SJCRH30 (cell line): ENCODE data around the gene ESYT3. TPM values are rescaled to one million over a fixed set of nuclear protein-coding genes. Genes with fewer than 3 reads are reported as not detected.

ENCODE experiments used
- DNase-seq, 2 experiments: peaks; one replicate each; pipeline ENCODE4 v3.0.0-alpha.2; 2015 to 2020
- H3K27ac ChIP-seq: fragments of 250-450 bp; sonication (Bioruptor Pico); 2 replicates; pipeline ENCODE4 v1.5.1; 2020; ENCODE audit warnings: mild to moderate bottlenecking, moderate library complexity
- H3K27me3 ChIP-seq: fragments of 250-450 bp; sonication (Bioruptor Pico); 2 replicates; pipeline ENCODE4 v1.5.1; 2020; ENCODE audit warnings: mild to moderate bottlenecking, moderate library complexity
- H3K36me3 ChIP-seq: fragments of 250-450 bp; sonication (Bioruptor Pico); 2 replicates; pipeline ENCODE4 v1.5.1; 2020; ENCODE audit warnings: mild to moderate bottlenecking, moderate library complexity
- H3K4me1 ChIP-seq: fragments of 250-450 bp; sonication (Bioruptor Pico); 2 replicates; pipeline ENCODE4 v1.5.1; 2020; ENCODE audit warnings: mild to moderate bottlenecking, moderate library complexity
- H3K4me3 ChIP-seq: fragments of 250-450 bp; sonication (Bioruptor Pico); 2 replicates; pipeline ENCODE4 v1.5.1; 2020; ENCODE audit warnings: mild to moderate bottlenecking, moderate library complexity
- H3K9me3 ChIP-seq: fragments of 250-450 bp; sonication (Bioruptor Pico); replicated peaks from 2 replicates; pipeline ENCODE4 v1.5.1; 2020; ENCODE audit warnings: mild to moderate bottlenecking, moderate library complexity
- total RNA-seq: library from RNA; depleted of rRNA; stranded (reverse); fragments of >200 nt; shearing (Covaris generic); gene quantifications from 2 replicates; pipeline ENCODE4 v1.2.3, GENCODE V29; 2014

The ESYT3 gene
- total RNA-seq, 1 experiment from 2014 or later = 0.69 TPM

DNA sequence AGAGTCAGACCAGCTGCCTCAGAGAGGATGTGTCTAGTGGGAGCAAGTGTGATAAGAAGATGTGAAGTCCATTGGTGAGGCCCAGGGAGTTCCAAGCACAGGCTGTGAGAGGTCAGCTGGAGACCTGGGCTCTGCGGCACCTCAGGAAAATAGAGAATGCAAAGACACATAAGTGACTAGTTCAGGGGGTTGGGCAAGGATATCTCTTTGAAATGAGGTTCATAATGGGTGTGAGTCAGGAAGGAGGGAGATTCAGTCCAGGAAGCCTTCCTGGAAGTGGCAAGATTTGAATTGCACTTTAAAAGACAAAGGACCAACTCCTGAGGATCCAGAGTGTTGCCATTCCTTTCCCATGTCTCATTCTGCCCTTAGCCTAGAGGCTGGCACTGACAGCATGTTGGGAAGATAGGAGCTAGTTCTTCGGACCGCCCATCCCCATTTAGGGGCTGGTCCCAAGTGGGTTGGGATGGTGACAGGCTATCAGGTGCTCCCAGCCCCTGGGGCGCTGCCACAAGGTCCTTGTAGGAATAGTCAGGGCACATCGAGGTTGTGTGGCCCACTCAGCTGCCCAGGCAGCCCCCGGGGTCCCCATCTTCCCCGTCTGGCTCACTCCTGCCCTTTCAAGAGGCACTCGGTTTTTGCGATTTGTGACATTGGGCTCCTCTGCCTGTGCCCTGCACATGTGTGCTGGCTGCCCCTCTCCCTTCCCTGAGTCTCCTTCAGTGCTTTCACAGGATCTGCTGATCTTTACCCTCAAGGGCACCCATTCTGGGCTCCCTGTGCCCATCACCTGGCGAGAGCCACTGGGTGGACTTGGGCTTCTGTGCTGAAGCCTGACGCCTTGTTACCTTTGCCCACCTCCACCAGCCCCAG is 23.7 kb downstream of the ESYT3 start:
- Histone ChIP-seq H3K27me3 (no peaks in the 10 kb centered on the region), H3K27ac (no peak overlapping the region), H3K9me3 (no peaks in the 10 kb centered on the region), H3K4me3 (no peak overlapping the region), H3K4me1 (peaks cover 28% of the 10 kb centered on the region), H3K36me3 (no peaks in the 10 kb centered on the region)
- DNase-seq = no peak

GRCh38 chr3:138458774-138459499 is 24.5 kb downstream of the ESYT3 start:
- DNase-seq = no peak
- peaks cover 35% of the 10 kb centered on the region for H3K4me1 ChIP-seq
- no peaks in the 10 kb centered on the region for H3K36me3 ChIP-seq
- H3K27ac ChIP-seq = peak overlapping the region; percentile 56
- H3K9me3 ChIP-seq = no peaks in the 10 kb centered on the region
- no peaks in the 10 kb centered on the region for H3K27me3 ChIP-seq
- H3K4me3 ChIP-seq = no peak overlapping the region

DNA sequence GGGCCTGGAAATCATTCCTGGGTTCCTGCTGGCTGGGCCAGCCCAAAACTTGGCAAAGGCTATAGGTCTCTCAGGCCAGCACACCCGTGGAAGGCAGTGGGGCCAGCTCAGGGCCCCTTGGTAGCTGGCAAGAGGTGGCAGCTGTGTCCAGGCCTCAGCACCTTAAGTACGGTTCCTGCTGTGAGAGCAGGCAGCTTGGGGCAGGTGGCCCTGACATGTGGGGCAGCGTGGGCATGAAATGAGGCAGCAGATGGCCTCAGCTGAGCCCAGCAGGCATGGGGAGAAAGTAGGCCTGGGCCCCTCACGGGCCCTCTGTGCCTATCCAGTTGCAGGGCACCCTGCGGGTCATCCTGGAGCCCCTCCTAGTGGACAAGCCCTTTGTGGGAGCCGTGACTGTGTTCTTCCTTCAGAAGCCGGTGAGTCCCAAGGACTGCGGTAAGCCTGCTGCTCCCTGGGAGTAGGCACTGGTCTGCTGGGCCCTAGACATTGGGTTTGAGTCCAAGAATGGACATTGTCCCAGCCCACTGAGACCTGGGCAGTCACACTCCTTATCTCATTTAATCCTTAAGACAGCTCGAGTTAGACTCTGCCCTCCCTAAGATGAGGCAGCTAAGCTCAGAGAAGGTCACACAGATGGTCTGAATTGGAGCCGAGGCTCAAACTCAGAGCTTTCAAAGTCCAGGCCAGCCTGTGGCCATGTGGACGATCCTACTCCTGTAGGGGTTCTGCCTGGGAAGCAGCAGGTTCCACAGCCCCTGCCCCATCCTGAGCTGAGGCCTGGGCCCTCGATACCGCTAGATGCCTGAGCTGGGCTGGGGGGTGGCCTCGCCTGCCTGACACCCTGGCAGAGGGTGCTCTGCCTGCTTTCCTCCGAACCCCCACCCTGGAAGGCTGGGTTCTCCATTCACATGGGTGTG is 25.5 kb downstream of the ESYT3 start:
- H3K9me3 ChIP-seq = no peaks in the 10 kb centered on the region
- no peaks in the 10 kb centered on the region for H3K36me3 ChIP-seq
- peaks cover 44% of the 10 kb centered on the region for H3K4me1 ChIP-seq
- H3K4me3 ChIP-seq = no peak overlapping the region
- peak; percentile 76 to 82 for DNase-seq
- H3K27ac ChIP-seq = peak overlapping the region; percentile 56
- H3K27me3 ChIP-seq = no peaks in the 10 kb centered on the region

DNA sequence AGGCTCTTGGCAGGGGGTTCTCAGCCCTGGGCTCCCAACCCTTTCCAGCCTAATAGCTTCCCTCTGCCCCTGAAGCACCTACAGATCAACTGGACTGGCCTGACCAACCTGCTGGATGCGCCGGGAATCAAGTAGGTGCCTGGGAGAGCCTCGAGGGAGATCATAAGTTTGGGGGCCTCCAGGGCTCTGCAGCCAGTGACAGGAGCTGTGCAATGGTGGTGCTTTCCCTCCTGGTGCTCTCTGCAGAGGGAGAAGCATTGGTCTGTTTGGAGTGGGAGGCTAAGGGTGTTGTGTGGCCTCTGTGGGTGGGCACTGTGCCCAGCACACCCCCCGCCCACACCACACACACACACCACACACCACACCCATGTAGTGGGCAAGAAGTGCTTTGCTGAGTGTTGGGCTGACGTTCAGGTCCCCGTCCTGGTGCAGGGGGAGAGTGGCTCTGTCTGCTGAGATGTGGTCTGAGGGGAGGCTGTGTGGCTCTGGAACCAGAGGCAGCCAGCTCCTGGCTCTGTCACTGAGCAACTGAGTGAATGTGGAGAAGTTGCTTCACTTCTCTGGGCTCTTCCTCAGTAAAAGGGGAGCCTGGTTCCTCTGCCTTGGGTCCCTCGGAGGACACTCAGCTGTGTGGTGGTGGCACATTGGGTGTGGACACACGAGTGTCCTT is 26.3 kb downstream of the ESYT3 start:
- Histone ChIP-seq H3K9me3 (no peaks in the 10 kb centered on the region), H3K4me1 (peaks cover 52% of the 10 kb centered on the region), H3K27me3 (no peaks in the 10 kb centered on the region), H3K4me3 (no peak overlapping the region), H3K27ac (no peak overlapping the region), H3K36me3 (no peaks in the 10 kb centered on the region)
- no peak for DNase-seq

- Histone ChIP-seq H3K9me3 (no peaks in the 10 kb centered on the region), H3K4me3 (no peak overlapping the region), H3K27me3 (no peaks in the 10 kb centered on the region), H3K36me3 (no peaks in the 10 kb centered on the region), H3K4me1 (peaks cover 58% of the 10 kb centered on the region), H3K27ac (no peak overlapping the region)
- DNase-seq = peak in 1 of 2 experiments; percentile 23
Measured at GRCh38 chr3:138461246-138461645, 26.8 kb downstream of the ESYT3 start.

DNA sequence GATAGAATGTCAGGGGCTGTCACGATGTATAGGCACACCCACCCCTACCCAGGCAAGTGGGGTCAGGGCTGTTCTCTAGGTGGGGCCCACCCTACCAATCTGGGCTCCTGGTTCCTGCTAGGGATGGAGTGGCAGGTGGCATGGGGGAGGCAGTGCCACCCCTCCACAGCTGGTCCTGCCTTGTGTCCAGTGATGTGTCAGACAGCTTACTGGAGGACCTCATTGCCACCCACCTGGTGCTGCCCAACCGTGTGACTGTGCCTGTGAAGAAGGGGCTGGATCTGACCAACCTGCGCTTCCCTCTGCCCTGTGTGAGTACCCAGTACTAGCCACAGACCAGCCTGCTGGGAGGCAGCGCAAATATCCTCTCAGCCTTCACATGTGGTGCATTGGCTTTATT is 27.5 kb downstream of the ESYT3 start:
- DNase-seq = no peak
- Histone ChIP-seq H3K4me1 (peaks cover 64% of the 10 kb centered on the region), H3K27ac (no peak overlapping the region), H3K9me3 (no peaks in the 10 kb centered on the region), H3K4me3 (no peak overlapping the region), H3K36me3 (no peaks in the 10 kb centered on the region), H3K27me3 (no peaks in the 10 kb centered on the region)

DNA sequence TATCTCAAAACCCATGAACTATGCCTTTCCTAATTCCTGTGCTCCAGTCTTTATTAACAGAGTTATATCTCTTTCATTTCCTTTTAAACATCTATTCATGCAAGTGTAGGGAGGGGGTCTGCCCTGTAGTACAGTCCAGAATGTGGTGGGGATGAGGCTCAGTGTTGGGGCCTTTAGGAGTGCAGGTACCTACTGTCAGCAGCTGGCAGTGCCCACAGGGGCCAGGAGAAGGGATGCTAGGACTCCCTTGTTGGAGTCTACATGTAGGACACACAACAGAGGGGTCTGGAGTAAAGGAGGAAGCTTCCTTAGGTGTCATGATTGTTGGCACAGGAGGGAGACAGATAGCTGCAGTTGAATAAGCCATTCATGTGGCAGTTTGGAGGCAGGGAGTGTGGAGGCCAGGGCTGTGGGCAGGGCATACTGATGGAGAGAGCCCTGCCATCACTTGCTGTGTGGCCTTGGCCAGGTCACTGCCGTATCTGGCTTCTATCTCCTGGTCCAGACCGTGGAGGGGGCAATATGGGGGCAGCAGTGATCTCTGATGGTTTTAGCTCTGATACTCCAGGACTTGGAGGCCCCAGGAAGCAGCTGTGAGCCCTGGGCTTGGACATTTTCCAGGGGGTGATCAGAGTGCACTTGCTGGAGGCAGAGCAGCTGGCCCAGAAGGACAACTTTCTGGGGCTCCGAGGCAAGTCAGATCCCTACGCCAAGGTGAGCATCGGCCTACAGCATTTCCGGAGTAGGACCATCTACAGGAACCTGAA is 29.5 kb downstream of the ESYT3 start:
- Histone ChIP-seq H3K27ac (peak overlapping the region; percentile 7; the same call in 1 of the 2 replicates), H3K9me3 (no peaks in the 10 kb centered on the region), H3K4me1 (peaks cover 58% of the 10 kb centered on the region), H3K4me3 (no peak overlapping the region), H3K27me3 (no peaks in the 10 kb centered on the region), H3K36me3 (no peaks in the 10 kb centered on the region)
- peak; percentile 81 to 88 for DNase-seq

GRCh38 chr3:138464491-138464860 is 30.1 kb downstream of the ESYT3 start:
- Histone ChIP-seq H3K27me3 (no peaks in the 10 kb centered on the region), H3K27ac (peak overlapping the region; percentile 7; the same call in 1 of the 2 replicates), H3K9me3 (no peaks in the 10 kb centered on the region), H3K4me3 (no peak overlapping the region), H3K36me3 (no peaks in the 10 kb centered on the region), H3K4me1 (peaks cover 53% of the 10 kb centered on the region)
- DNase-seq = no peak

DNA sequence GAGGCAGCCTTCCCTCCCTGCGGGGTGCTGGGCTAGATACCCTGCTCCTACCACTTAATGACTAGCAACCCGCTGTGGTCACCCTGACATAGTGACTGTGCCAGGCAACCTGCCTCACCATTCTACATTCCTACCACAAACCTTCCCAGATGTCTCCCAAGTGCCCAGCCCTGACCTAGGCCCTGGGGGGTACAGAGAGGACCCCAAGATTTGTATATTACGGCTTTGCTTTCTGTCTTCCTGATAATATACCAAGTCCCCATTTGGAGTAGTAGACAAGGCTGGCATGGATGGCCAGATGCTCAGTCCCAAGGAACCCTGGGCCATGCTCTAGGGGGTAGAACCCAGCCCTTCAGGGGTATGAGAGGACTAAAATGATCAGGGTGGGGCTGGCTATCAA is 31.0 kb downstream of the ESYT3 start:
- no peak for DNase-seq
- Histone ChIP-seq H3K4me3 (no peak overlapping the region), H3K27me3 (no peaks in the 10 kb centered on the region), H3K36me3 (no peaks in the 10 kb centered on the region), H3K27ac (no peak overlapping the region), H3K9me3 (no peaks in the 10 kb centered on the region), H3K4me1 (peaks cover 43% of the 10 kb centered on the region)

GRCh38 chr3:138465925-138466324 is 31.5 kb downstream of the ESYT3 start:
- Histone ChIP-seq H3K9me3 (no peaks in the 10 kb centered on the region), H3K36me3 (no peaks in the 10 kb centered on the region), H3K27ac (no peak overlapping the region), H3K4me3 (no peak overlapping the region), H3K27me3 (no peaks in the 10 kb centered on the region), H3K4me1 (peaks cover 40% of the 10 kb centered on the region)
- DNase-seq = peak; percentile 53 to 74

DNA sequence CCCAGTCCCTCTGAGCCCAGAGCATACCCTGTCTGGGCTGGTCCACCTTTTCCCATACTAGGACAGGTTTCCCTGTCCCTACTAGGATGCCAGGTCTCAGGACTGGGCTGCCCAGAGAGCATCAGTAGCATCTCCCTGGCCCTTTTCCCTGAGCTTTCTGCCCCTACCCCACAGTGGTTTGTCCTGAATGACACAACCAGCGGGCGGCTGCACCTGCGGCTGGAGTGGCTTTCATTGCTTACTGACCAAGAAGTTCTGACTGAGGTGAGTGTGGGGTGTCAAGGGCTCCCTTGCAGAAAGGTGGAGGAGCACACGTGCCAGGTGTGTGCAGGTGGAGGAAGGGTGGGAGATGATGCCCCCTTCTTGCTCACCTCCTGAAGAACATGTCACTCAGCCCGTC is 33.5 kb downstream of the ESYT3 start:
- Histone ChIP-seq H3K4me1 (peaks cover 37% of the 10 kb centered on the region), H3K36me3 (no peaks in the 10 kb centered on the region), H3K27ac (no peak overlapping the region), H3K27me3 (no peaks in the 10 kb centered on the region), H3K9me3 (no peaks in the 10 kb centered on the region), H3K4me3 (no peak overlapping the region)
- no peak for DNase-seq

GRCh38 chr3:138468451-138468850 is 34.0 kb downstream of the ESYT3 start:
- Histone ChIP-seq H3K27me3 (no peaks in the 10 kb centered on the region), H3K36me3 (no peaks in the 10 kb centered on the region), H3K27ac (no peak overlapping the region), H3K4me1 (peaks cover 34% of the 10 kb centered on the region), H3K4me3 (no peak overlapping the region), H3K9me3 (no peaks in the 10 kb centered on the region)
- DNase-seq = no peak

DNA sequence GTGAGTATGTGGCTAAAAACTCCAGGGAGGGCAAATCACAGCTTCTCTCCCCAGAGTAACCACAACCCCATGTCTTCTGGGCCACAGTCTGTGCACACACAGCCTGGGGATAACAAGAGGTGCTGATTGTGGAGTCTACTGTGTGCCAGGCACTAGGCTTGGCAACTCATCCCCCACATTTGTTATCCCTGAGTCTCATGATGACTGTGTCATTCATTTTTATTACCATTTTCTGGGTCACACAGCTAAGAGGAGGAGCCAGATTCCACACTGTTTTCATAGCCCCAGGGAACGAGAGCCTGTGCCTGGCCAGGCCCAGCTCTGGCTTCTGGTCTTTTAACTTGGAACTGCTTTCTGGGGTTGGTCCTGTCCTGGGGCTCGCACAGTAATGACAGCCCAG is 34.5 kb downstream of the ESYT3 start:
- no peak for DNase-seq
- Histone ChIP-seq H3K4me3 (no peak overlapping the region), H3K9me3 (no peaks in the 10 kb centered on the region), H3K27ac (no peak overlapping the region), H3K4me1 (peaks cover 30% of the 10 kb centered on the region), H3K27me3 (no peaks in the 10 kb centered on the region), H3K36me3 (no peaks in the 10 kb centered on the region)

DNA sequence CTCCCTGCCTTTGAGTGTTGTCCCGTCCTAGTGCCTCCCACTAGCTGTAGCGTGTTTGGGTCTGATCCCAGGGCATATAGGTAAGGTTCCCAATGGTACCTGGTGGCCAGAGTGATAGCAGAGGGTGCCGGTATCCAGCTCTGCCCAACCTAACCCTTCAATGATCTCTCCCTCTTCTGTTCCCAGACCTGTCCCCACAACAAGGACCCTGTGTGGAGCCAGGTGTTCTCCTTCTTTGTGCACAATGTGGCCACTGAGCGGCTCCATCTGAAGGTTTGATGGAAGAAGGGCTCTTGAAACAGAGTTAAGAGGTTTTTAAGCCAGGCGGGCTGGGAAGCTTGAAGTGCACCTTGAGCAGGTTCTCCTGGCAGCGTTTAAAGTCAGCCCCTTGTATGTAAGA is 35.5 kb downstream of the ESYT3 start:
- Histone ChIP-seq H3K4me1 (peaks cover 20% of the 10 kb centered on the region), H3K27me3 (no peaks in the 10 kb centered on the region), H3K9me3 (no peaks in the 10 kb centered on the region), H3K4me3 (no peak overlapping the region), H3K36me3 (no peaks in the 10 kb centered on the region), H3K27ac (no peak overlapping the region)
- DNase-seq = no peak
